Panc1 (cell line): ENCODE data around the gene TK2.

Experiments
- CTCF ChIP-seq: fragments of 450-650 bp; IDR thresholded peaks from 2 replicates; pipeline ENCODE4 v1.5.1; 2017; ENCODE audit warnings: mild to moderate bottlenecking
- TF ChIP-seq, protein P1 (sequence below), 2 experiments: IDR thresholded peaks; 2 replicates each; pipeline ENCODE4 v1.6.1; 2011 to 2012; ENCODE audit warnings: low read depth in 2 of 2, control low read depth in 1 of 2, low read length in 1 of 2, mild to moderate bottlenecking in 1 of 2, moderate library complexity in 1 of 2; ENCODE audit not compliant: insufficient read depth in 1 of 2

GRCh38 chr16:66572356-66572755 is 22.4 kb upstream of the TK2 start:
- TF ChIP-seq CTCF = no peak
- TF ChIP-seq, protein P1, sequence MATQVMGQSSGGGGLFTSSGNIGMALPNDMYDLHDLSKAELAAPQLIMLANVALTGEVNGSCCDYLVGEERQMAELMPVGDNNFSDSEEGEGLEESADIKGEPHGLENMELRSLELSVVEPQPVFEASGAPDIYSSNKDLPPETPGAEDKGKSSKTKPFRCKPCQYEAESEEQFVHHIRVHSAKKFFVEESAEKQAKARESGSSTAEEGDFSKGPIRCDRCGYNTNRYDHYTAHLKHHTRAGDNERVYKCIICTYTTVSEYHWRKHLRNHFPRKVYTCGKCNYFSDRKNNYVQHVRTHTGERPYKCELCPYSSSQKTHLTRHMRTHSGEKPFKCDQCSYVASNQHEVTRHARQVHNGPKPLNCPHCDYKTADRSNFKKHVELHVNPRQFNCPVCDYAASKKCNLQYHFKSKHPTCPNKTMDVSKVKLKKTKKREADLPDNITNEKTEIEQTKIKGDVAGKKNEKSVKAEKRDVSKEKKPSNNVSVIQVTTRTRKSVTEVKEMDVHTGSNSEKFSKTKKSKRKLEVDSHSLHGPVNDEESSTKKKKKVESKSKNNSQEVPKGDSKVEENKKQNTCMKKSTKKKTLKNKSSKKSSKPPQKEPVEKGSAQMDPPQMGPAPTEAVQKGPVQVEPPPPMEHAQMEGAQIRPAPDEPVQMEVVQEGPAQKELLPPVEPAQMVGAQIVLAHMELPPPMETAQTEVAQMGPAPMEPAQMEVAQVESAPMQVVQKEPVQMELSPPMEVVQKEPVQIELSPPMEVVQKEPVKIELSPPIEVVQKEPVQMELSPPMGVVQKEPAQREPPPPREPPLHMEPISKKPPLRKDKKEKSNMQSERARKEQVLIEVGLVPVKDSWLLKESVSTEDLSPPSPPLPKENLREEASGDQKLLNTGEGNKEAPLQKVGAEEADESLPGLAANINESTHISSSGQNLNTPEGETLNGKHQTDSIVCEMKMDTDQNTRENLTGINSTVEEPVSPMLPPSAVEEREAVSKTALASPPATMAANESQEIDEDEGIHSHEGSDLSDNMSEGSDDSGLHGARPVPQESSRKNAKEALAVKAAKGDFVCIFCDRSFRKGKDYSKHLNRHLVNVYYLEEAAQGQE (IDR thresholded peaks at IDR 0.05; ENCODE audit: insufficient read depth in 1 of 2, low read depth in 2 of 2, low read length in 1 of 2) = no peak
